K562 (cell line): ENCODE results near the gene C16orf92. TPM values are rescaled to one million over a fixed set of nuclear protein-coding genes. Genes with fewer than 3 reads are reported as not detected.

Experiments used
- ATAC-seq: fragments of 200-7000 bp; cut with Tn5 transposase; 3 replicates; pipeline ENCODE4 v1.9.1; 2020; ENCODE audit warnings: moderate library complexity
- BruUV-seq: library from RNA; stranded (reverse); fragments of 400-500 nt; replicated peaks from 2 replicates; lab custom pipeline; 2021; lab: Mats Ljungman, UMichigan
- CTCF ChIA-PET: fragments of 300-600 bp; formaldehyde crosslinking; extraction: SDS; loops from one replicate; lab custom pipeline; 2021; ENCODE audit warnings: low intra/inter-chr PET ratio; lab: Yijun Ruan, JAX
- POLR2A ChIA-PET: fragments of 300-600, 350-650 bp; sonication (Branson Sonifier 250); formaldehyde crosslinking; extraction: SDS; loops from one replicate; lab custom pipeline; 2021; ENCODE audit warnings: antibody characterized with exemption, inconsistent platforms; lab: Yijun Ruan, JAX
- DNase-seq, 4 experiments: peaks; one replicate each; pipeline versions ENCODE4 v3.0.0 to v3.0.0-alpha.2; 2011 to 2018; ENCODE audit warnings: low spot score in 3 of 4, mixed read lengths in 3 of 4; ENCODE audit errors: extremely low read depth in 1 of 4
- FAIRE-seq: peaks from 2 replicates; lab custom pipeline; 2011; peaks lifted over from hg19 to GRCh38; lab: Jason Lieb, UNC
- H2AFZ ChIP-seq: 2 replicates; pipeline ENCODE4 v1.6.0; 2011; ENCODE audit warnings: low read depth, low read length, control low read depth, inconsistent platforms
- H3K27ac ChIP-seq: fragments of 200-600 bp; 3 replicates; pipeline ENCODE4 v1.8.0; 2011; ENCODE audit warnings: low read depth, mild to moderate bottlenecking, control low read depth, inconsistent platforms, low read length, moderate library complexity, mixed read lengths; ENCODE audit errors: extremely low read depth
- H3K27me3 ChIP-seq, 2 experiments: fragments of 300-600 bp in 1 of 2; 2 replicates in 1 of 2; 3 replicates in 1 of 2; pipeline versions ENCODE4 v1.6.0 to v1.8.0; 2011; ENCODE audit warnings: inconsistent platforms in 2 of 2, low read length in 2 of 2, mild to moderate bottlenecking in 1 of 2, mixed read lengths in 1 of 2, moderate library complexity in 1 of 2; ENCODE audit not compliant: control insufficient read depth in 2 of 2, insufficient read depth in 2 of 2
- H3K36me3 ChIP-seq: fragments of 300-600 bp; 3 replicates; pipeline ENCODE4 v1.8.0; 2011; ENCODE audit warnings: mild to moderate bottlenecking, low read length, inconsistent platforms; ENCODE audit not compliant: control insufficient read depth, insufficient read depth
- H3K4me1 ChIP-seq, 2 experiments: fragments of 200-600 bp in 1 of 2; replicated peaks in 1 of 2; 2 replicates in 1 of 2; 3 replicates in 1 of 2; pipeline versions ENCODE4 v1.5.1 to v1.8.0; 2011; ENCODE audit warnings: inconsistent platforms in 2 of 2, low read length in 2 of 2, mild to moderate bottlenecking in 1 of 2, mixed read lengths in 1 of 2, moderate library complexity in 1 of 2; ENCODE audit not compliant: control insufficient read depth in 2 of 2, insufficient read depth in 2 of 2
- H3K4me2 ChIP-seq: 2 replicates; pipeline ENCODE4 v1.6.1; 2011; ENCODE audit warnings: low read length, control low read depth, inconsistent platforms, mixed read lengths; ENCODE audit not compliant: insufficient read depth
- H3K4me3 ChIP-seq: fragments of 200-600 bp; sonication (generic), shearing (Covaris generic); 2 replicates; pipeline ENCODE4 v1.5.1; 2016; ENCODE audit warnings: control low read depth, inconsistent platforms
- H3K79me2 ChIP-seq: fragments of 200-600 bp; 3 replicates; pipeline ENCODE4 v1.8.0; 2011; ENCODE audit warnings: low read length, inconsistent platforms; ENCODE audit not compliant: control insufficient read depth, insufficient read depth
- H3K9ac ChIP-seq, 2 experiments: 2 replicates each; pipeline versions ENCODE4 v1.6.0 to v1.6.1; 2011; ENCODE audit warnings: low read depth in 2 of 2, low read length in 2 of 2, control low read depth in 1 of 2, inconsistent platforms in 1 of 2, mild to moderate bottlenecking in 1 of 2, mixed read lengths in 1 of 2; ENCODE audit not compliant: insufficient read depth in 1 of 2
- H3K9me1 ChIP-seq: one replicate; pipeline ENCODE4 v1.6.0; 2011; ENCODE audit warnings: inconsistent platforms, mild to moderate bottlenecking, low read length, moderate library complexity; ENCODE audit not compliant: control insufficient read depth, insufficient read depth
- H3K9me3 ChIP-seq: replicated peaks from 2 replicates; pipeline ENCODE4 v1.5.1; 2011; ENCODE audit warnings: low read depth, low read length, inconsistent platforms; ENCODE audit not compliant: control insufficient read depth, insufficient read depth
- H4K20me1 ChIP-seq: replicated peaks from 2 replicates; pipeline ENCODE4 v1.6.1; 2011; ENCODE audit warnings: low read length, inconsistent platforms, mixed read lengths; ENCODE audit not compliant: control insufficient read depth, insufficient read depth
- KDM5B ChIP-seq: fragments of 200-600 bp; sonication (generic); IDR thresholded peaks from 2 replicates; pipeline ENCODE4 v1.6.1; 2012; ENCODE audit warnings: low read depth, mild to moderate bottlenecking, moderate library complexity, low read length, control low read depth, inconsistent platforms; ENCODE audit not compliant: insufficient replicate concordance
- MYNN ChIP-seq, 2 experiments: sonication (generic); formaldehyde crosslinking in 1 of 2; IDR thresholded peaks; 2 replicates each; pipeline versions ENCODE4 v1.5.0 to v1.6.1; 2016 to 2020; ENCODE audit warnings: antibody characterized with exemption in 1 of 2, missing genetic modification reagents in 1 of 2
- POLR2G ChIP-seq: fragments of 200-400 bp; formaldehyde crosslinking; IDR thresholded peaks from 2 replicates; pipeline ENCODE4 v1.6.1; 2017; ENCODE audit warnings: low read depth, mild to moderate bottlenecking, antibody characterized with exemption, low read length, moderate library complexity
- RBFOX2 ChIP-seq: fragments of 200-400 bp; formaldehyde crosslinking; IDR thresholded peaks from 2 replicates; pipeline ENCODE4 v1.6.1; 2017; ENCODE audit warnings: low read depth, mild to moderate bottlenecking, low read length, moderate library complexity
- ZNF197 ChIP-seq: fragments of 200-800 bp; sonication (Bioruptor generic); IDR thresholded peaks from 2 replicates; pipeline ENCODE4 v1.6.1; 2016; ENCODE audit warnings: low read depth, missing genetic modification characterization, missing compliant biosample characterization
- WGBS: fragments of 100-300 bp; shearing (Covaris generic); methylation state at CpG from one replicate; pipeline ENCODE4 v1.1.6; 2016; ENCODE audit warnings: low coverage, mixed read lengths; ENCODE audit not compliant: insufficient coverage; ENCODE audit errors: missing lambda C conversion rate; 5-methylcytosine and 5-hydroxymethylcytosine counted together
- in situ Hi-C: fragments of 300-500 bp; cut with MboI; formaldehyde crosslinking; loops from 4 replicates; pipeline ENCODE4 v1.15.0; 2018; ENCODE audit warnings: inconsistent platforms, mixed read lengths
- intact Hi-C: fragments of 100-400 bp; cut with micrococcal nuclease; formaldehyde crosslinking; loops from 2 replicates; pipeline ENCODE4 v1.14.2; 2022
- polyA plus RNA-seq, 8 experiments: library from polyadenylated mRNA; depleted of rRNA in 4 of 8; stranded (reverse) in 5 of 8; unstranded in 3 of 8; fragments of >200 nt; fragmentation: Nextera tagmentation in 2 of 8; fragmentation: Illumina TruSeq in 1 of 8; extraction: Ambion mirVana in 2 of 8; extraction: Trizol in 1 of 8; gene quantifications; 2 replicates each; pipeline versions ENCODE4 v1.2.1 to v1.2.3, GENCODE V29; 2011 to 2014; ENCODE audit warnings: inconsistent platforms in 1 of 8, missing spikeins in 1 of 8
- total RNA-seq, 7 experiments: library from RNA; depleted of rRNA in 6 of 7; stranded (reverse); fragments of >200 nt in 6 of 7; fragmentation: Illumina TruSeq in 2 of 7; extraction: Trizol in 2 of 7; gene quantifications; 2 replicates each; pipeline versions ENCODE4 v1.2.1 to v1.2.3, GENCODE V29; 2011 to 2021; ENCODE audit warnings: low replicate concordance in 1 of 7

The C16orf92 gene
- total and polyA plus RNA-seq, 9 of the 15 experiments (the other 6 are each of a cell fraction or from before 2014, with no cell fraction given), result not detected

DNA sequence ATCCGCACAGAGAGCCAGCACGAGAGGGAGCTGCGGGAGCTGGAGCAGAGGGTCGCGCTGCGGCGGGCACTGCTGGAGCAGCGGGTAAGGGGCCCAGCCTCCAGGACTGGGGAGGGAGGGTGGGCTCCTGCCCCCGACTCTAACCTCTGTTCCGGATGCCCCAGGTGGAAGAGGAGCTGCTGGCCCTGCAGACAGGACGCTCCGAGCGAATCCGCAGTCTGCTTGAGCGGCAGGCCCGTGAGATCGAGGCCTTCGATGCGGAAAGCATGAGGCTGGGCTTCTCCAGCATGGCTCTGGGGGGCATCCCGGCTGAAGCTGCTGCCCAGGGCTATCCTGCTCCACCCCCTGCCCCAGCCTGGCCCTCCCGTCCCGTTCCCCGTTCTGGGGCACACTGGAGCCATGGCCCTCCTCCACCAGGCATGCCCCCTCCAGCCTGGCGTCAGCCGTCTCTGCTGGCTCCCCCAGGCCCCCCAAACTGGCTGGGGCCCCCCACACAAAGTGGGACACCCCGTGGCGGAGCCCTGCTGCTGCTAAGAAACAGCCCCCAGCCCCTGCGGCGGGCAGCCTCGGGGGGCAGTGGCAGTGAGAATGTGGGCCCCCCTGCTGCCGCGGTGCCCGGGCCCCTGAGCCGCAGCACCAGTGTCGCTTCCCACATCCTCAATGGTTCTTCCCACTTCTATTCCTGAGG, 32.0 kb upstream of the C16orf92 start:
- no TSS peak for BruUV-seq
- no peak overlapping the region for H3K4me2 ChIP-seq
- ATAC-seq, result no peak
- no peak for FAIRE-seq
- in situ Hi-C loops, result no loop called here
- H3K4me3 ChIP-seq, result no peak overlapping the region
- peaks cover 9 to 50% of the 10 kb centered on the region in 2 experiments; a peak in 4 of 5 replicates for H3K4me1 ChIP-seq
- peak; percentile 67 for TF ChIP-seq POLR2G
- peak; percentile 33; the same call in 1 of the 2 replicates for TF ChIP-seq RBFOX2
- TF ChIP-seq KDM5B, result no peak
- TF ChIP-seq, all 486 proteins: peak for 2
- no peak for DNase-seq
- Histone ChIP-seq H4K20me1 (no peaks in the 10 kb centered on the region), H3K9me3 (no peaks in the 10 kb centered on the region), H3K9ac (peak overlapping the region in 1 of 2 experiments; percentile 53; a peak in 2 of 4 replicates), H2AFZ (no peak overlapping the region), H3K9me1 (no peaks in the 10 kb centered on the region), H3K79me2 (peaks cover 4% of the 10 kb centered on the region; the same call in 2 of the 3 replicates), H3K36me3 (peaks cover 77% of the 10 kb centered on the region; the same call in 2 of the 3 replicates), H3K27me3 (no peaks in the 10 kb centered on the region), H3K27ac (no peak overlapping the region)
- ChIA-PET POLR2A (interaction anchor here (0.6 to 4.2 kb wide), 4 partner anchors 12 to 357 kb away, joined by 3 to 20 read pairs (median 4); no protein-coding TSS in a partner anchor), CTCF (no interaction called here)
- intact Hi-C loops, result no loop called here
- WGBS, result 96% methylated on average over 17 of the region's 35 CpGs

DNA sequence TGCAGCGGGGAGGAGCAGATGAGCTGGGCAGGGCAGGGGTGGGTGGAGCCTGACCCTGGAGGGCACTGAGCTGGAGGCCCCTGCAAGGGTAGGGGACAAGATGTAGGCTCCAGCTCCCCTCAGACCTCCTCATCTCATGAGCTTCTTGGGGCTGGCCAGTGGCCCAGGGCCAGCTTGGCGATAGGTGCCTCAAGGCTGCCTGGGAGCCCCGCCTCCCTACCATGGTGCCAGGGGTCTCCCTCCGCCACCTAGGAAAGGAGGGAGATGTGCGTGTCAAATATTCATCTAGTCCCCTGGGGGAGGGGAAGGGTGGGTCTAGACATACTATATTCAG, 31.5 kb upstream of the C16orf92 start:
- Histone ChIP-seq H3K4me1 (peaks cover 10 to 54% of the 10 kb centered on the region in 2 experiments; a peak in 4 of 5 replicates), H4K20me1 (no peaks in the 10 kb centered on the region), H3K9me1 (no peaks in the 10 kb centered on the region), H3K36me3 (peaks cover 71% of the 10 kb centered on the region; the same call in 2 of the 3 replicates), H3K79me2 (peaks cover 8% of the 10 kb centered on the region), H3K9me3 (no peaks in the 10 kb centered on the region), H3K4me2 (no peak overlapping the region), H2AFZ (no peak overlapping the region), H3K27me3 (no peaks in the 10 kb centered on the region), H3K9ac (peak overlapping the region in 1 of 2 experiments; percentile 53; a peak in 2 of 4 replicates), H3K27ac (no peak overlapping the region), H3K4me3 (no peak overlapping the region)
- intact Hi-C loops (no loop called here), in situ Hi-C loops (no loop called here)
- no peak for FAIRE-seq
- POLR2A ChIA-PET, result interaction anchor here (0.6 to 4.2 kb wide), 3 partner anchors 14 to 356 kb away, joined by 3 to 20 read pairs (median 6); no protein-coding TSS in a partner anchor
- 94% methylated on average over 3 of the region's 5 CpGs for WGBS
- CTCF ChIA-PET, result no interaction called here
- TF ChIP-seq ZNF197 (CRISPR knock-in tag) (no peak), POLR2G (0 out of 2 replicates have a peak, but pooled peaks have one; percentile 18), MYNN (IDR thresholded peaks at IDR 0.05) (0 out of 2 replicates have a peak, but pooled peaks have one; percentile 29), MYNN (CRISPR knock-in tag; IDR thresholded peaks at IDR 0.05) (no peak)
- BruUV-seq, result no TSS peak
- DNase-seq, result no peak
- no peak for ATAC-seq
